Measurements from ENCODE around the gene IKZF2. TPM values are rescaled to one million over a fixed set of nuclear protein-coding genes. Genes with fewer than 3 reads are reported as not detected.

The IKZF2 gene
- total and polyA plus RNA-seq, 8 donors: 0.56 to 19.8 (median 4.5) TPM

GRCh38 chr2:213067888-213068287 is 83.5 kb downstream of the IKZF2 start:
- TF ChIP-seq POLR2AphosphoS5 (IDR thresholded peaks at IDR 0.05) (no peak), POLR2A (IDR thresholded peaks at IDR 0.05) (no peak), CTCF (IDR thresholded peaks at IDR 0.05) (no peak), EP300 (IDR thresholded peaks at IDR 0.05) (no peak)

GRCh38 chr2:213066443-213066743 is 85.0 kb downstream of the IKZF2 start:
- peak overlapping the region in 1 of 4 donors; percentile 16 for H3K4me3 ChIP-seq
- TF ChIP-seq POLR2AphosphoS5 (IDR thresholded peaks at IDR 0.05) (no peak), POLR2A (IDR thresholded peaks at IDR 0.05) (no peak), EP300 (IDR thresholded peaks at IDR 0.05) (no peak), CTCF (IDR thresholded peaks at IDR 0.05) (no peak)
- no peak overlapping the region for H3K27ac ChIP-seq
- H3K4me1 ChIP-seq: peaks cover 6 to 11% (median 7%) of the 10 kb centered on the region in 4 donors
- no peaks in the 10 kb centered on the region for H3K27me3 ChIP-seq
- H3K36me3 ChIP-seq: no peaks in the 10 kb centered on the region
- no peaks in the 10 kb centered on the region for H3K9me3 ChIP-seq
- 14 to 37% (median 15%) methylated on average over 1 of the region's 1 CpG for WGBS, 5 donors
- no peak for DNase-seq
- intact Hi-C loops (cut with DNase I; ENCODE audit: low total_unique reads): no loop called here

More at GRCh38 chr2:213067888-213068287, 83.5 kb downstream of the IKZF2 start:
- H3K9me3 ChIP-seq: no peaks in the 10 kb centered on the region
- peaks cover 6 to 11% (median 7%) of the 10 kb centered on the region in 4 donors for H3K4me1 ChIP-seq
- no peak overlapping the region for H3K27ac ChIP-seq
- no peaks in the 10 kb centered on the region for H3K27me3 ChIP-seq
- no peaks in the 10 kb centered on the region for H3K36me3 ChIP-seq
- intact Hi-C loops (cut with DNase I; ENCODE audit: low total_unique reads): no loop called here
- H3K4me3 ChIP-seq: no peak overlapping the region
- no peak for DNase-seq

- Histone ChIP-seq H3K4me3 (peak overlapping the region in 1 of 4 donors; percentile 16), H3K36me3 (no peaks in the 10 kb centered on the region), H3K9me3 (no peaks in the 10 kb centered on the region), H3K4me1 (peaks cover 6 to 11% (median 7%) of the 10 kb centered on the region in 4 donors), H3K27me3 (no peaks in the 10 kb centered on the region), H3K27ac (no peak overlapping the region)
- intact Hi-C loops (cut with DNase I; ENCODE audit: low total_unique reads): no loop called here
- DNase-seq: peak; percentile 26 to 55
- TF ChIP-seq POLR2A (IDR thresholded peaks at IDR 0.05) (no peak), EP300 (IDR thresholded peaks at IDR 0.05) (no peak), CTCF (IDR thresholded peaks at IDR 0.05) (no peak), POLR2AphosphoS5 (IDR thresholded peaks at IDR 0.05) (no peak)
- WGBS, 5 donors: 26 to 30% (median 28%) methylated on average over 8 of the region's 8 CpGs
Observed at GRCh38 chr2:213065583-213066442, 85.6 kb downstream of the IKZF2 start.

GRCh38 chr2:213064099-213064498 is 87.3 kb downstream of the IKZF2 start:
- no peaks in the 10 kb centered on the region for H3K9me3 ChIP-seq
- no peak for DNase-seq
- WGBS, 5 donors: 50 to 66% (median 60%) methylated on average over 2 of the region's 2 CpGs
- H3K36me3 ChIP-seq: no peaks in the 10 kb centered on the region
- no peaks in the 10 kb centered on the region for H3K27me3 ChIP-seq
- intact Hi-C loops (cut with DNase I; ENCODE audit: low total_unique reads): no loop called here
- no peak for TF ChIP-seq EP300 (IDR thresholded peaks at IDR 0.05)
- TF ChIP-seq CTCF (IDR thresholded peaks at IDR 0.05): no peak
- TF ChIP-seq POLR2AphosphoS5 (IDR thresholded peaks at IDR 0.05): no peak
- TF ChIP-seq POLR2A (IDR thresholded peaks at IDR 0.05): no peak
- H3K4me3 ChIP-seq: no peak overlapping the region
- no peak overlapping the region for H3K27ac ChIP-seq
- H3K4me1 ChIP-seq: peaks cover 6 to 11% (median 7%) of the 10 kb centered on the region in 4 donors
